HG03139 (cell line): ENCODE results near the gene CACYBP.
"Not testable (repeated sequence)": the region's sequence is repeated elsewhere in the genome, so short reads cannot be mapped to it uniquely, and the experiment has no call there.

Source experiments
- ATAC-seq: cut with Tn5 transposase; IDR thresholded peaks from one replicate; pipeline ENCODE4 v1.9.1; 2021; ENCODE audit not compliant: unreplicated experiment

Gene CACYBP

GRCh38 chr1:175005085-175005783 is 5.5 kb downstream of the CACYBP start:
- no peak for ATAC-seq

GRCh38 chr1:175009532-175009931 is 9.8 kb downstream of the CACYBP start:
- ATAC-seq: no peak

- ATAC-seq: no peak
Measured at GRCh38 chr1:175013445-175013844, 13.7 kb downstream of the CACYBP start.

- ATAC-seq: no peak
Measured at GRCh38 chr1:175015243-175015642, 15.5 kb downstream of the CACYBP start.

- ATAC-seq: no peak
Measured at GRCh38 chr1:175019524-175019923, 19.8 kb downstream of the CACYBP start.

- peak; percentile 94 for ATAC-seq
Measured at GRCh38 chr1:175023043-175023921, 23.5 kb downstream of the CACYBP start, which contains the start of gene MRPS14. MRPS14 (minus strand) TSS chr1:175023425; CDS start chr1:175023408, 17 bp downstream.

GRCh38 chr1:175023922-175024242 is 24.1 kb downstream of the CACYBP start:
- ATAC-seq: not testable (repeated sequence)

GRCh38 chr1:175024773-175025172 is 25.0 kb downstream of the CACYBP start:
- ATAC-seq: no peak

GRCh38 chr1:175033953-175034352 is 34.2 kb downstream of the CACYBP start:
- ATAC-seq: no peak

- ATAC-seq: no peak
Measured at GRCh38 chr1:175034775-175035174, 35.0 kb downstream of the CACYBP start.

- no peak for ATAC-seq
Measured at GRCh38 chr1:175035865-175036264, 36.1 kb downstream of the CACYBP start.

GRCh38 chr1:175036476-175036875 is 36.7 kb downstream of the CACYBP start:
- ATAC-seq: no peak

- no peak for ATAC-seq
Measured at GRCh38 chr1:175037416-175037815, 37.7 kb downstream of the CACYBP start.

- no peak for ATAC-seq
Measured at GRCh38 chr1:175040324-175040879, 40.7 kb downstream of the CACYBP start.

- no peak for ATAC-seq
Measured at GRCh38 chr1:175042650-175043049, 42.9 kb downstream of the CACYBP start.

- ATAC-seq: no peak
Measured at GRCh38 chr1:175043824-175044223, 44.1 kb downstream of the CACYBP start.

- ATAC-seq: not testable (repeated sequence)
Measured at GRCh38 chr1:175044591-175044990, 44.8 kb downstream of the CACYBP start.

GRCh38 chr1:175045097-175045496 is 45.4 kb downstream of the CACYBP start:
- no peak for ATAC-seq

GRCh38 chr1:175045519-175045918 is 45.8 kb downstream of the CACYBP start:
- ATAC-seq: no peak

- no peak for ATAC-seq
Measured at GRCh38 chr1:175050992-175051391, 51.2 kb downstream of the CACYBP start.

GRCh38 chr1:175054736-175055135 is 55.0 kb downstream of the CACYBP start:
- ATAC-seq: no peak
